GM23248 (cell line): Measurements from ENCODE around the gene ZNF311. TPM values are rescaled to one million over a fixed set of nuclear protein-coding genes. Genes with fewer than 3 reads are reported as not detected.

ENCODE experiments used
- DNase-seq: peaks from one replicate; pipeline ENCODE4 v3.0.0-alpha.2; 2015
- H2AFZ ChIP-seq: fragments of 200-600 bp; sonication (generic); 2 replicates; pipeline ENCODE4 v1.6.1; 2016; ENCODE audit warnings: antibody characterized with exemption
- H3F3A ChIP-seq: fragments of 200-600 bp; sonication (generic); 2 replicates; pipeline ENCODE4 v1.6.1; 2016; ENCODE audit warnings: mild to moderate bottlenecking, antibody characterized with exemption, mixed run types; ENCODE audit not compliant: insufficient read depth
- H3K27ac ChIP-seq: fragments of 200-600 bp; sonication (generic); 2 replicates; pipeline ENCODE4 v1.5.1; 2016; ENCODE audit warnings: mild to moderate bottlenecking
- H3K27me3 ChIP-seq: fragments of 200-600 bp; sonication (generic); replicated peaks from 2 replicates; pipeline ENCODE4 v1.6.1; 2016; ENCODE audit warnings: mild to moderate bottlenecking; ENCODE audit not compliant: insufficient read depth
- H3K36me3 ChIP-seq: fragments of 200-600 bp; sonication (generic); 2 replicates; pipeline ENCODE4 v1.6.1; 2016; ENCODE audit warnings: low read depth, mild to moderate bottlenecking
- H3K4me1 ChIP-seq: fragments of 200-600 bp; sonication (generic); 2 replicates; pipeline ENCODE4 v1.6.1; 2016; ENCODE audit warnings: mild to moderate bottlenecking; ENCODE audit not compliant: insufficient read depth
- H3K4me2 ChIP-seq: fragments of 200-600 bp; sonication (generic); one replicate; pipeline ENCODE4 v1.6.1; 2016; ENCODE audit warnings: mild to moderate bottlenecking; ENCODE audit not compliant: unreplicated experiment
- H3K4me3 ChIP-seq: fragments of 200-600 bp; sonication (generic); 2 replicates; pipeline ENCODE4 v1.5.1; 2016; ENCODE audit warnings: mild to moderate bottlenecking
- H3K79me2 ChIP-seq: fragments of 200-600 bp; sonication (generic); 2 replicates; pipeline ENCODE4 v1.6.1; 2016; ENCODE audit warnings: mild to moderate bottlenecking; ENCODE audit not compliant: insufficient read depth
- H3K9ac ChIP-seq: fragments of 200-600 bp; sonication (generic); 2 replicates; pipeline ENCODE4 v1.6.1; 2016; ENCODE audit warnings: mild to moderate bottlenecking
- H3K9me2 ChIP-seq: fragments of 200-600 bp; sonication (generic); 2 replicates; pipeline ENCODE4 v1.6.1; 2016; ENCODE audit warnings: mixed run types, mild to moderate bottlenecking, moderate library complexity; ENCODE audit not compliant: insufficient read depth
- H3K9me3 ChIP-seq: fragments of 200-600 bp; sonication (generic); one replicate; pipeline ENCODE4 v1.6.1; 2017; ENCODE audit warnings: low read depth
- H4K20me1 ChIP-seq: fragments of 200-600 bp; sonication (generic); 2 replicates; pipeline ENCODE4 v1.6.0; 2016; ENCODE audit not compliant: insufficient read depth
- EZH2 ChIP-seq: fragments of 200-600 bp; sonication (generic); IDR thresholded peaks from 2 replicates; pipeline ENCODE4 v1.6.1; 2018; ENCODE audit warnings: antibody characterized with exemption, mild to moderate bottlenecking; ENCODE audit not compliant: insufficient read depth, poor library complexity, severe bottlenecking
- EZH2phosphoT487 ChIP-seq: fragments of 200-600 bp; sonication (generic); IDR thresholded peaks from 2 replicates; pipeline ENCODE4 v1.6.1; 2018; ENCODE audit warnings: antibody characterized with exemption, moderate library complexity, mild to moderate bottlenecking, low read depth; ENCODE audit not compliant: insufficient read depth
- WGBS, 2 experiments: methylation state at CpG; one replicate each; pipeline ENCODE4 v1.1.6; 2015 to 2017; ENCODE audit warnings: low lambda C conversion rate in 2 of 2, low coverage in 1 of 2; ENCODE audit errors: missing lambda C conversion rate in 2 of 2; 5-methylcytosine and 5-hydroxymethylcytosine counted together
- in situ Hi-C: fragments of 300-500 bp; cut with MboI; formaldehyde crosslinking; loops from 2 replicates; pipeline ENCODE4 v1.15.0; 2020
- polyA plus RNA-seq: library from polyadenylated mRNA; unstranded; fragments of >200 nt; fragmentation: Nextera tagmentation; extraction: Ambion mirVana; gene quantifications from 2 replicates; pipeline ENCODE4 v1.2.1, GENCODE V29; 2016
- total RNA-seq: library from RNA; depleted of rRNA; stranded (reverse); fragments of >200 nt; shearing (Covaris generic); gene quantifications from 2 replicates; pipeline ENCODE4 v1.2.3, GENCODE V29; 2014

Gene ZNF311
- total and polyA plus RNA-seq, 2 experiments from 2014 or later = 0.54 to 0.93 TPM

DNA sequence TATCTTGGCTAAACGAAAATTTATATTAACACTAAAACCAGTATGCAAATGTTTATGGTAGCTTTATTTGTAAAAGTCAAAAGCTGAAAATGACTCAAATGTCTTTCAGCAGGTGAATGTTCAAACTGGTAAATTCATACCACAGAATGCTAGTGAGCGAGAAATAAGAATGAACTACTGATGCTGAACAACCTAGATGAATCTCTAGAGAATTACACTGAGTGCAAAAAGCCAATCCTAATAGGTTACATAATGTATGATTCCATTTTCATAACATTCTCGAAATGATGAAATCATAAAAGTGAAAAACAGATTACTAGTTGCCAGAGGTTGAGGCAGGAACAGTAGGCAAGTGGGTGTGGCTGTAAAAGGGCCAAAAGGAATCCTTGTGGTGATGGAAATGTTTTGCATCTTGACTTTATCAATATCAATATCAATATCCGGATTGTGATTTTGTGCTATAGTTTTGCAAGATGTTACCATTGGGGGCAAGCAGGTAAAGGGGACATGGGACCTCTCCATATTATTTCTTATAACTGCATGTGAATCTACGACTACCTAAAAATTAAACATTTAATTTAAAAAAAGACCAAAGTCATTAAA, 26.1 kb downstream of the ZNF311 start:
- H3K9me2 ChIP-seq = no peaks in the 10 kb centered on the region
- WGBS, 2 experiments = 86 to 89% methylated on average over 5 of the region's 5 CpGs
- DNase-seq = no peak

DNA sequence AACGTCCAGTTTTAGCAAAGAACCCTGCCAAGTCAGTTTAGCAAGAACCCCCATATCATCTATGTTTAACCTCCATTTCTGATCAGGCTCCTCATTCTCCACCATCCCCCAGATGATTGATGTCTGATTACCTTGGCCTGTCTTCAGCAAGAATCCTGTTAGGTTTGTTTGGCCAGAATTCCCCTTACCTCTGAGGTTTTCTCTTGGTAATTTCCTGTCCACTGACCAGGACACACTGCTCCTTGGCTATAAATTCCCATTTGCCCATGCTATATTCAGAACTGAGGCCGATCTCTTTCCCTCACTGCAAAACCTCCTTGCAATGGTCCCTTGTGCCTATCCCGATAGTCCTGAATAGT, 27.0 kb downstream of the ZNF311 start:
- WGBS, 2 experiments = 80% methylated on average over 3 of the region's 3 CpGs
- no peak overlapping the region for H3K4me3 ChIP-seq
- peak overlapping the region; percentile 36; the same call in 1 of the 2 replicates for H3K9ac ChIP-seq

More for the DNA sequence above, 26.1 kb downstream of the ZNF311 start:
- Histone ChIP-seq H2AFZ (no peak overlapping the region), H3K27me3 (no peaks in the 10 kb centered on the region), H3K9ac (no peak overlapping the region), H3K36me3 (no peaks in the 10 kb centered on the region), H3K4me2 (no peak overlapping the region), H3K27ac (no peak overlapping the region), H3K79me2 (no peaks in the 10 kb centered on the region), H4K20me1 (no peaks in the 10 kb centered on the region), H3K9me3 (no peaks in the 10 kb centered on the region), H3K4me1 (peaks cover 20% of the 10 kb centered on the region; the same call in 1 of the 2 replicates), H3K4me3 (no peak overlapping the region), H3F3A (peaks cover 29% of the 10 kb centered on the region)
- TF ChIP-seq EZH2phosphoT487 (no peak), EZH2 (no peak)
- in situ Hi-C loops = no loop called here

DNA sequence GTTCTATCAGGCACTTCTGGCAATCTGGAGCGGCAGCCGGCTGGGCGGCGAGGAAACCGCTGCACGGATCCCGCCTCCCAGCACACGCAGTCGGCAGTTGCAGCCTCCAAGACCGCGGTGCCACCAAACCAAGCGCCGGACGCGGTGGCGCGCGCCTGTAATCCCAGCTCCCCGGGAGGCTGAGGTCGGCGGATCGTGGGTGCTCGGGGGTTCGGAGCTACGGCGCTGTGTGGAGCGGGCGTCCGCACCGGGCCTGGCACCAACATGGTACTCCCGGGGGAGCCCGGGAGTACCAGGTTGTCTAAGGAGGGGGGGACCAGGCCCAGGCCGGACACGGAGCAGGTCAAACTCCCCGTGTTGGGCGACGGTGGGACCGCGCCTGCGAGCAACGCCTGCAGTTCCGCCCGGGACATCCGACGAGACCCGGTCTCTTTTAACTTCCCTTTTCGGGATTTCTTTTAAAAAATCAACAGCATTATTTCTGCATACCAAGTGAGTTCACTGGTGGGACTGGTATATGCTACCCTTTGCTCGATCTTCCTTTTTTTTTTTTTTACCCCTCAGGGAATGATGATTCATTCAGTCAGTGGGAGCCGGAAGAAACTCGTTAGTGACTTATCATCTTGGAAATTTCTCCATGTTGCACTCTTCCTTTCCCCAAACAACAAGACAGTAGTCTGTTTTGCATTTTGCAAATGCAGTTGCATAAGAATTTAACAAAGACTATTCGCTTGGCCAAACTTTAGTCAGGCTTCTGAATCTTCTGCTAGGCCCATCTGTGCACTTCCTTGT, 27.6 kb downstream of the ZNF311 start:
- TF ChIP-seq EZH2 (no peak), EZH2phosphoT487 (no peak)
- Histone ChIP-seq H3K27me3 (no peaks in the 10 kb centered on the region), H4K20me1 (no peaks in the 10 kb centered on the region), H3F3A (peaks cover 14% of the 10 kb centered on the region), H3K9ac (peak overlapping the region; percentile 36; the same call in 1 of the 2 replicates), H2AFZ (peak overlapping the region; percentile 85), H3K27ac (peak overlapping the region; percentile 54), H3K79me2 (no peaks in the 10 kb centered on the region), H3K9me2 (no peaks in the 10 kb centered on the region), H3K9me3 (no peaks in the 10 kb centered on the region), H3K4me2 (no peak overlapping the region), H3K4me1 (peaks cover 11% of the 10 kb centered on the region; the same call in 1 of the 2 replicates), H3K4me3 (0 out of 2 replicates have a peak overlapping the region, but pooled peaks have one; percentile 4), H3K36me3 (no peaks in the 10 kb centered on the region)
- 49 to 53% methylated on average over 46 to 51 of the region's 51 CpGs for WGBS, 2 experiments
- in situ Hi-C loops = no loop called here
- peak; percentile 78 for DNase-seq

More for the DNA sequence above, 27.0 kb downstream of the ZNF311 start:
- Histone ChIP-seq H3K4me1 (peaks cover 16% of the 10 kb centered on the region; the same call in 1 of the 2 replicates), H3F3A (peaks cover 20% of the 10 kb centered on the region), H2AFZ (peak overlapping the region; percentile 85), H3K36me3 (no peaks in the 10 kb centered on the region), H3K79me2 (no peaks in the 10 kb centered on the region), H3K27me3 (no peaks in the 10 kb centered on the region), H3K4me2 (no peak overlapping the region), H3K9me3 (no peaks in the 10 kb centered on the region), H3K9me2 (no peaks in the 10 kb centered on the region), H4K20me1 (no peaks in the 10 kb centered on the region), H3K27ac (peak overlapping the region; percentile 54)
- no peak for DNase-seq
- in situ Hi-C loops = no loop called here
- TF ChIP-seq EZH2phosphoT487 (no peak), EZH2 (no peak)

DNA sequence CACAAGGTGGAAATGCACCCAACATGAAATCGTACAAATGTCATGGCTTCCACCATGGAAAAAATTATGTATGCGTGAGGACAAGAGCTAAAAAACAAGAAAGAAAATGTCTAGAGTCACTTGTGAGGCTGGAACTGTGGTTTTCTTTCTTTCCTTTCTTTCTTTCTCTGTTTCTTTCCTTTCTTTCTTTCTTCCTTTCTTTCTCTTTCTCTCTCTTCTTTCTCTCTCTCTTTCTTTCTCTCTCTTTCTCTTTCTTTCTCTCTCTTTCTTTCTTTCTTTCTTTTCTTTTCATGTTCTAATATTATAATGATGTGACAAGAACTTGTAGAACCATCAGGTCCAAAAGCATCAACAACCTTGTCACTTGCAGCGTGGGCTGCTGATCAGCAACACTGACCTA, 28.4 kb downstream of the ZNF311 start:
- H2AFZ ChIP-seq = peak overlapping the region; percentile 85
- no peak for TF ChIP-seq EZH2phosphoT487
- no peak for TF ChIP-seq EZH2
- no peak overlapping the region for H3K4me2 ChIP-seq
- H3K9ac ChIP-seq = no peak overlapping the region
- H3K27ac ChIP-seq = no peak overlapping the region
- no peaks in the 10 kb centered on the region for H3K36me3 ChIP-seq
- H3K27me3 ChIP-seq = no peaks in the 10 kb centered on the region
- H4K20me1 ChIP-seq = no peaks in the 10 kb centered on the region
- H3K4me3 ChIP-seq = no peak overlapping the region
- H3K9me3 ChIP-seq = no peaks in the 10 kb centered on the region
- no peaks in the 10 kb centered on the region for H3K79me2 ChIP-seq
- no peaks in the 10 kb centered on the region for H3K9me2 ChIP-seq
- peaks cover 11% of the 10 kb centered on the region; the same call in 1 of the 2 replicates for H3K4me1 ChIP-seq
- in situ Hi-C loops = no loop called here
- H3F3A ChIP-seq = peaks cover 10% of the 10 kb centered on the region
- no peak for DNase-seq
- WGBS, 2 experiments = 95 to 98% methylated on average over 3 of the region's 3 CpGs
